Activated CD4-positive, alpha-beta T cell treated with anti-CD3 and anti-CD28 coated beads for 36 hours (primary cell): ENCODE measurements around the gene EPN2. TPM values are rescaled to one million over a fixed set of nuclear protein-coding genes. Genes with fewer than 3 reads are reported as not detected.
A peak's percentile ranks its signal among the peaks of the same experiment; 100 is the strongest.

ENCODE experiments used
- ATAC-seq: fragments of 200-7000 bp; cut with Tn5 transposase; one replicate; pipeline ENCODE4 v1.10.0; 2021; ENCODE audit warnings: mild to moderate bottlenecking, moderate library complexity
- CTCF ChIA-PET: fragments of 350-600 bp; sonication (Branson Sonifier 250); formaldehyde crosslinking; loops from one replicate; lab custom pipeline; 2021; ENCODE audit warnings: antibody characterized with exemption; lab: Charles Lee
- POLR2A ChIA-PET: fragments of 350-600 bp; sonication (Branson Sonifier 250); formaldehyde crosslinking; loops from one replicate; lab custom pipeline; 2021; ENCODE audit warnings: antibody characterized with exemption, inconsistent platforms; lab: Charles Lee
- DNase-seq: peaks from one replicate; pipeline ENCODE4 v3.0.0-alpha.2; 2020
- H3K27ac Mint-ChIP-seq: one replicate; pipeline ENCODE4 v1.8.0; 2021; ENCODE audit warnings: mixed read lengths
- H3K27me3 Mint-ChIP-seq: one replicate; pipeline ENCODE4 v1.8.0; 2021; ENCODE audit warnings: mixed read lengths
- H3K36me3 Mint-ChIP-seq: one replicate; pipeline ENCODE4 v1.8.0; 2021; ENCODE audit warnings: low read depth, mixed read lengths
- H3K4me1 Mint-ChIP-seq: one replicate; pipeline ENCODE4 v1.8.0; 2021; ENCODE audit warnings: mixed read lengths
- H3K4me3 Mint-ChIP-seq: one replicate; pipeline ENCODE4 v1.8.0; 2021; ENCODE audit warnings: mild to moderate bottlenecking, moderate library complexity, mixed read lengths
- H3K9me3 Mint-ChIP-seq: one replicate; pipeline ENCODE4 v1.8.0; 2021; ENCODE audit warnings: low read depth, mixed read lengths
- intact Hi-C, 2 experiments: fragments of 100-400 bp; cut with DNase I in 1 of 2; cut with micrococcal nuclease in 1 of 2; formaldehyde crosslinking; loops; one replicate each; pipeline versions ENCODE4 v1.14.2 to v1.15.1; 2022 to 2024; cut with DNase I, micrococcal nuclease
- total RNA-seq, 2 experiments: library from RNA; stranded (reverse); gene quantifications; one replicate each; pipeline ENCODE4 v1.2.3, GENCODE V29; 2021

The EPN2 gene
- total RNA-seq, 2 experiments from 2014 or later: 6.8 to 8.2 TPM

- DNase-seq (no peak), ATAC-seq (no peak)
- CTCF ChIA-PET: interaction anchor here (0.6 kb wide), 1 partner anchor 575 kb away, joined by 3 read pairs; no protein-coding TSS in a partner anchor
- H3K27me3 Mint-ChIP-seq: peaks cover 3% of the 10 kb centered on the region
- H3K9me3 Mint-ChIP-seq: peaks cover 2% of the 10 kb centered on the region
- peaks cover 4% of the 10 kb centered on the region for H3K4me1 Mint-ChIP-seq
- POLR2A ChIA-PET: no interaction called here
- intact Hi-C loops: no loop called here
- H3K27ac Mint-ChIP-seq: no peak overlapping the region
- peaks cover 2% of the 10 kb centered on the region for H3K36me3 Mint-ChIP-seq
- H3K4me3 Mint-ChIP-seq: no peak overlapping the region
Measured at GRCh38 chr17:19328441-19329061, 91.4 kb downstream of the EPN2 start.

GRCh38 chr17:19329136-19329535 lies 92.0 kb downstream of the EPN2 start:
- intact Hi-C loops: no loop called here
- no peak for DNase-seq
- CTCF ChIA-PET: interaction anchor here (1.2 kb wide), 1 partner anchor 9 kb away, joined by 4 read pairs; no protein-coding TSS in a partner anchor
- peaks cover 4% of the 10 kb centered on the region for H3K4me1 Mint-ChIP-seq
- no peaks in the 10 kb centered on the region for H3K36me3 Mint-ChIP-seq
- H3K9me3 Mint-ChIP-seq: peaks cover 2% of the 10 kb centered on the region
- ATAC-seq: no peak
- POLR2A ChIA-PET: no interaction called here
- no peak overlapping the region for H3K4me3 Mint-ChIP-seq
- peaks cover 3% of the 10 kb centered on the region for H3K27me3 Mint-ChIP-seq
- no peak overlapping the region for H3K27ac Mint-ChIP-seq

GRCh38 chr17:19329839-19330238 lies 92.7 kb downstream of the EPN2 start:
- Mint-ChIP-seq H3K36me3 (no peaks in the 10 kb centered on the region), H3K4me3 (no peak overlapping the region), H3K27ac (no peak overlapping the region), H3K9me3 (peaks cover 2% of the 10 kb centered on the region), H3K27me3 (peaks cover 3% of the 10 kb centered on the region), H3K4me1 (peaks cover 4% of the 10 kb centered on the region)
- ChIA-PET CTCF (interaction anchor here (1.2 kb wide), 1 partner anchor 8 kb away, joined by 4 read pairs; no protein-coding TSS in a partner anchor), POLR2A (no interaction called here)
- DNase-seq (no peak), ATAC-seq (no peak)
- intact Hi-C loops: no loop called here

- ChIA-PET CTCF (interaction anchor here (0.5 to 0.7 kb wide), 2 partner anchors 8 to 412 kb away, joined by 3 to 4 read pairs; no protein-coding TSS in a partner anchor), POLR2A (no interaction called here)
- Mint-ChIP-seq H3K27ac (no peak overlapping the region), H3K4me3 (no peak overlapping the region), H3K4me1 (peaks cover 4% of the 10 kb centered on the region), H3K27me3 (peaks cover 3% of the 10 kb centered on the region), H3K36me3 (no peaks in the 10 kb centered on the region), H3K9me3 (peaks cover 2% of the 10 kb centered on the region)
- intact Hi-C loops: no loop called here
- no peak for ATAC-seq
- no peak for DNase-seq
Measured at GRCh38 chr17:19330271-19330670, 93.1 kb downstream of the EPN2 start.

- Mint-ChIP-seq H3K9me3 (no peaks in the 10 kb centered on the region), H3K27me3 (peaks cover 5% of the 10 kb centered on the region), H3K4me1 (peaks cover 4% of the 10 kb centered on the region), H3K36me3 (no peaks in the 10 kb centered on the region), H3K4me3 (no peak overlapping the region), H3K27ac (no peak overlapping the region)
- ChIA-PET CTCF (interaction anchor here (0.7 kb wide), 2 partner anchors 324 to 411 kb away, joined by 4 read pairs; no protein-coding TSS in a partner anchor), POLR2A (no interaction called here)
- intact Hi-C loops: no loop called here
- ATAC-seq: no peak
- no peak for DNase-seq
Measured at GRCh38 chr17:19331134-19331533, 94.0 kb downstream of the EPN2 start.

- Mint-ChIP-seq H3K36me3 (no peaks in the 10 kb centered on the region), H3K4me1 (peaks cover 4% of the 10 kb centered on the region), H3K27ac (no peak overlapping the region), H3K4me3 (no peak overlapping the region), H3K27me3 (peaks cover 5% of the 10 kb centered on the region), H3K9me3 (no peaks in the 10 kb centered on the region)
- intact Hi-C loops: no loop called here
- DNase-seq (no peak), ATAC-seq (no peak)
- CTCF ChIA-PET: interaction anchor here (0.5 to 0.7 kb wide), 3 partner anchors 59 to 387 kb away, joined by 3 to 4 read pairs (median 4); no protein-coding TSS in a partner anchor
- POLR2A ChIA-PET: no interaction called here
Measured at GRCh38 chr17:19331543-19332245, 94.5 kb downstream of the EPN2 start.

GRCh38 chr17:19332371-19333131 lies 95.4 kb downstream of the EPN2 start:
- ATAC-seq (peak; percentile 58), DNase-seq (peak; percentile 43)
- Mint-ChIP-seq H3K36me3 (no peaks in the 10 kb centered on the region), H3K4me1 (peaks cover 4% of the 10 kb centered on the region), H3K27me3 (peaks cover 12% of the 10 kb centered on the region), H3K9me3 (no peaks in the 10 kb centered on the region), H3K4me3 (no peak overlapping the region), H3K27ac (no peak overlapping the region)
- intact Hi-C loops: no loop called here
- ChIA-PET POLR2A (no interaction called here), CTCF (interaction anchor here (0.5 to 0.6 kb wide), 2 partner anchors 215 to 388 kb away, joined by 3 read pairs; no protein-coding TSS in a partner anchor)

- intact Hi-C loops: no loop called here
- ChIA-PET POLR2A (no interaction called here), CTCF (interaction anchor here (0.7 kb wide), 1 partner anchor 19 kb away, joined by 3 read pairs; no protein-coding TSS in a partner anchor)
- no peak overlapping the region for H3K27ac Mint-ChIP-seq
- ATAC-seq: no peak
- no peaks in the 10 kb centered on the region for H3K36me3 Mint-ChIP-seq
- no peak for DNase-seq
- H3K4me3 Mint-ChIP-seq: no peak overlapping the region
- peaks cover 4% of the 10 kb centered on the region for H3K4me1 Mint-ChIP-seq
- H3K27me3 Mint-ChIP-seq: peaks cover 12% of the 10 kb centered on the region
- no peaks in the 10 kb centered on the region for H3K9me3 Mint-ChIP-seq
Measured at GRCh38 chr17:19333132-19333440, 95.9 kb downstream of the EPN2 start.

- ATAC-seq (no peak), DNase-seq (no peak)
- Mint-ChIP-seq H3K9me3 (no peaks in the 10 kb centered on the region), H3K27ac (no peak overlapping the region), H3K4me3 (no peak overlapping the region), H3K27me3 (peaks cover 12% of the 10 kb centered on the region), H3K4me1 (peaks cover 4% of the 10 kb centered on the region), H3K36me3 (no peaks in the 10 kb centered on the region)
- CTCF ChIA-PET: interaction anchor here (0.7 kb wide), 1 partner anchor 19 kb away, joined by 3 read pairs; no protein-coding TSS in a partner anchor
- intact Hi-C loops: no loop called here
- POLR2A ChIA-PET: no interaction called here
Measured at GRCh38 chr17:19333736-19334290, 96.6 kb downstream of the EPN2 start.

GRCh38 chr17:19334331-19334730 lies 97.2 kb downstream of the EPN2 start:
- POLR2A ChIA-PET: no interaction called here
- ATAC-seq: no peak
- Mint-ChIP-seq H3K4me1 (peaks cover 4% of the 10 kb centered on the region), H3K9me3 (no peaks in the 10 kb centered on the region), H3K27me3 (peaks cover 12% of the 10 kb centered on the region), H3K27ac (no peak overlapping the region), H3K4me3 (no peak overlapping the region), H3K36me3 (no peaks in the 10 kb centered on the region)
- no peak for DNase-seq
- CTCF ChIA-PET: no interaction called here
- intact Hi-C loops: no loop called here

- Mint-ChIP-seq H3K27ac (no peak overlapping the region), H3K9me3 (no peaks in the 10 kb centered on the region), H3K4me1 (peaks cover 4% of the 10 kb centered on the region), H3K4me3 (no peak overlapping the region), H3K36me3 (no peaks in the 10 kb centered on the region), H3K27me3 (peaks cover 12% of the 10 kb centered on the region)
- no peak for DNase-seq
- no peak for ATAC-seq
- CTCF ChIA-PET: no interaction called here
- intact Hi-C loops: loop anchor here in 1 of 2 experiments (5.0 kb wide), 1 partner anchor 74 kb away; no protein-coding TSS in a partner anchor
- POLR2A ChIA-PET: no interaction called here
Measured at GRCh38 chr17:19335951-19336631, 98.9 kb downstream of the EPN2 start.
